HG02852 (cell line): ENCODE measurements around the gene HAO2.

Experiments used
- ATAC-seq: cut with Tn5 transposase; IDR thresholded peaks from one replicate; pipeline ENCODE4 v1.9.1; 2021; ENCODE audit warnings: mild to moderate bottlenecking, moderate library complexity; ENCODE audit not compliant: unreplicated experiment

Gene HAO2

GRCh38 chr1:119429687-119430086 is 61.1 kb downstream of the HAO2 start:
- no peak for ATAC-seq

- ATAC-seq = no peak
Observed at GRCh38 chr1:119430486-119430885, 61.9 kb downstream of the HAO2 start.

- no peak for ATAC-seq
Observed at GRCh38 chr1:119431836-119432235, 63.3 kb downstream of the HAO2 start.

- ATAC-seq = no peak
Observed at GRCh38 chr1:119435052-119435451, 66.5 kb downstream of the HAO2 start.

- ATAC-seq = no peak
Observed at GRCh38 chr1:119438761-119439160, 70.2 kb downstream of the HAO2 start.

GRCh38 chr1:119440721-119441307 is 72.2 kb downstream of the HAO2 start:
- ATAC-seq = no peak

- ATAC-seq = no peak
Observed at GRCh38 chr1:119442756-119443155, 74.2 kb downstream of the HAO2 start.
